Activated CD8-positive, alpha-beta T cell treated with anti-CD3 and anti-CD28 coated beads for 36 hours (primary cell): ENCODE data around the gene CACNA1B. TPM values are rescaled to one million over a fixed set of nuclear protein-coding genes. Genes with fewer than 3 reads are reported as not detected.

Experiments
- ATAC-seq: fragments of 200-7000 bp; cut with Tn5 transposase; one replicate; pipeline ENCODE4 v1.10.0; 2021; ENCODE audit warnings: mild to moderate bottlenecking, moderate library complexity
- CTCF ChIA-PET: fragments of 350-600 bp; sonication (Branson Sonifier 250); formaldehyde crosslinking; loops from one replicate; lab custom pipeline; 2021; ENCODE audit warnings: antibody characterized with exemption; lab: Charles Lee
- POLR2A ChIA-PET: fragments of 350-600 bp; sonication (Branson Sonifier 250); formaldehyde crosslinking; loops from one replicate; lab custom pipeline; 2021; ENCODE audit warnings: antibody characterized with exemption; lab: Charles Lee
- DNase-seq: peaks from one replicate; pipeline ENCODE4 v3.0.0-alpha.2; 2020
- H3K27ac Mint-ChIP-seq: one replicate; pipeline ENCODE4 v1.8.0; 2021; ENCODE audit warnings: mild to moderate bottlenecking, mixed read lengths
- H3K27me3 Mint-ChIP-seq: one replicate; pipeline ENCODE4 v1.8.0; 2021; ENCODE audit warnings: mixed read lengths
- H3K36me3 Mint-ChIP-seq: one replicate; pipeline ENCODE4 v1.8.0; 2021; ENCODE audit warnings: low read depth, mixed read lengths
- H3K4me1 Mint-ChIP-seq: one replicate; pipeline ENCODE4 v1.8.0; 2021; ENCODE audit warnings: low read depth, mixed read lengths
- H3K4me3 Mint-ChIP-seq: one replicate; pipeline ENCODE4 v1.8.0; 2021; ENCODE audit warnings: mild to moderate bottlenecking, moderate library complexity, mixed read lengths
- H3K9me3 Mint-ChIP-seq: one replicate; pipeline ENCODE4 v1.8.0; 2021; ENCODE audit warnings: mixed read lengths
- CTCF ChIP-seq: fragments of 200-600 bp; IDR thresholded peaks from one replicate; pipeline ENCODE4 v1.8.0; 2022; ENCODE audit warnings: antibody characterized with exemption, mild to moderate bottlenecking
- intact Hi-C: fragments of 100-400 bp; cut with micrococcal nuclease; formaldehyde crosslinking; loops from one replicate; pipeline ENCODE4 v1.10.0; 2022
- total RNA-seq, 2 experiments: library from RNA; stranded (reverse); gene quantifications; one replicate each; pipeline ENCODE4 v1.2.3, GENCODE V29; 2021

CACNA1B gene
- total RNA-seq, 2 experiments from 2014 or later: not detected

DNA sequence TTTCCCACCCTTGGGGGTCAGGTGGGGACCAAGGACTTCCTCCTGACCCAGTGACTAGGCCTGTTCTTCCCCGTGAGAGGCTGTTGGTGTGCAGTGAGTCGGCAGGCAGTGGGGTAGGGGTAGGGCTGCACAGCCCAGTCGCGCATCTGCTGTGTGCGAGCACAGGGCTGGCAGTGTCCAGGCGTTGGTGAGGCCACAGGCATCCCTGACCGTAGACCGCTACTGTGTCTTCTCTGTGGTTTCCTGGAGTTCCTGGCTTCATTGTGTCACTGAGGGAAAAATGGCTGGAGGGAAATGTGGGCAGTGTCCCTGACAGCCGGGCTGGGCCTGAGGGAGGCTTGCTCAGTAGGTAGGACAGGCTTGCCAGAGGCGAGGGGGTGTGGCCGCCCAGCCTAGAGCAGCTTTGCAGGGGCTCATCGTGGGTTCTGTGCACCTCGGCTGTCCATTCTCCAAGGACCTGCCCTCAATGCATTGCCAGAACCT is 95.4 kb downstream of the CACNA1B start:
- Mint-ChIP-seq H3K4me3 (no peak overlapping the region), H3K27ac (no peak overlapping the region), H3K27me3 (peaks cover 11% of the 10 kb centered on the region), H3K36me3 (no peaks in the 10 kb centered on the region), H3K4me1 (no peaks in the 10 kb centered on the region), H3K9me3 (no peaks in the 10 kb centered on the region)
- ATAC-seq (no peak), DNase-seq (no peak)
- CTCF ChIA-PET: no interaction called here
- POLR2A ChIA-PET: no interaction called here
- intact Hi-C loops: no loop called here
- TF ChIP-seq CTCF: no peak

DNA sequence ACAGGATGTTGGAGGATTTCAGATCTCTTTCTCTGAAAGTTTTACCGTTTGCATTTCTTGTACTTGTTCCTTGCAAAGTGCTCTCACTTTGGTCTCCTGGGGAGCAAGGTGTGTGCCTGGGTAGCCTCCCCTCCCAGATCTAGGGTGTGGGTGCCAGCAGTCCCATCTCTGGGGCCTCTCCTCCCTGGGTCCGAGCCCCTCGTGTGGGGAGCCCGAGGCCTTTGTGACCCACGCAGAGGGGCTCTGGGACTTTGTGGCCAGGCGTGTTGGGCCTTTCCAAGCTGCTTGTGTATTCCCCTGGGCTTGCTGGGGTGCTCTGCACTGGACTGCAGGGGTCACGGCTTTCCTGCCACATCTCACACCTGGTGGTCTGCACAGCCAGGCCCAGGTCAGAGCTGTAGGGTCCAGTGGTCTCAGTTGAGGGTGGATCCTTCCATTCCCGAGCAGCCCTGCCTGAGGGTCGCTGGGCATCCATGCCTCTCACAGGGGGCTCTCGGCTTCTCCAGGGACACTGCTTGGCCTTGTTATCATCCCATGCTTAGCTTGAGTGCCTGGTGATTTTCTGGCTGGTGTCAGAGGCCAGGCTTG is 96.3 kb downstream of the CACNA1B start:
- intact Hi-C loops: no loop called here
- ATAC-seq (no peak), DNase-seq (no peak)
- POLR2A ChIA-PET: no interaction called here
- Mint-ChIP-seq H3K36me3 (no peaks in the 10 kb centered on the region), H3K4me3 (no peak overlapping the region), H3K4me1 (no peaks in the 10 kb centered on the region), H3K27ac (no peak overlapping the region), H3K27me3 (peaks cover 11% of the 10 kb centered on the region), H3K9me3 (no peaks in the 10 kb centered on the region)
- CTCF ChIA-PET: no interaction called here
- no peak for TF ChIP-seq CTCF

GRCh38 chr9:137974746-137975526 is 97.4 kb downstream of the CACNA1B start:
- ChIA-PET POLR2A (no interaction called here), CTCF (no interaction called here)
- no peaks in the 10 kb centered on the region for H3K36me3 Mint-ChIP-seq
- no peaks in the 10 kb centered on the region for H3K4me1 Mint-ChIP-seq
- ATAC-seq (no peak), DNase-seq (no peak)
- peaks cover 10% of the 10 kb centered on the region for H3K27me3 Mint-ChIP-seq
- intact Hi-C loops: no loop called here
- H3K4me3 Mint-ChIP-seq: no peak overlapping the region
- no peak for TF ChIP-seq CTCF
- no peaks in the 10 kb centered on the region for H3K9me3 Mint-ChIP-seq
- H3K27ac Mint-ChIP-seq: no peak overlapping the region

- DNase-seq (no peak), ATAC-seq (no peak)
- no peak overlapping the region for H3K27ac Mint-ChIP-seq
- H3K9me3 Mint-ChIP-seq: no peaks in the 10 kb centered on the region
- ChIA-PET POLR2A (no interaction called here), CTCF (no interaction called here)
- peaks cover 7% of the 10 kb centered on the region for H3K27me3 Mint-ChIP-seq
- H3K4me3 Mint-ChIP-seq: no peak overlapping the region
- TF ChIP-seq CTCF: no peak
- H3K4me1 Mint-ChIP-seq: no peaks in the 10 kb centered on the region
- no peaks in the 10 kb centered on the region for H3K36me3 Mint-ChIP-seq
- intact Hi-C loops: no loop called here
These were observed 97.9 kb downstream of the CACNA1B start for GRCh38 chr9:137975527-137975913.

- DNase-seq (no peak), ATAC-seq (no peak)
- Mint-ChIP-seq H3K4me1 (no peaks in the 10 kb centered on the region), H3K27ac (no peak overlapping the region), H3K36me3 (no peaks in the 10 kb centered on the region), H3K4me3 (no peak overlapping the region), H3K9me3 (no peaks in the 10 kb centered on the region), H3K27me3 (peaks cover 2% of the 10 kb centered on the region)
- intact Hi-C loops: no loop called here
- ChIA-PET POLR2A (no interaction called here), CTCF (no interaction called here)
- no peak for TF ChIP-seq CTCF
These were observed 98.5 kb downstream of the CACNA1B start for GRCh38 chr9:137975936-137976565.
